HT-29 (cell line): ENCODE results near the gene NUDT8. TPM values are rescaled to one million over a fixed set of nuclear protein-coding genes. Genes with fewer than 3 reads are reported as not detected.

Experiments used
- DNase-seq: peaks from one replicate; pipeline ENCODE4 v3.0.0-alpha.2; 2015; ENCODE audit warnings: low spot score
- total RNA-seq: library from RNA; depleted of rRNA; stranded (reverse); fragments of >200 nt; shearing (Covaris generic); gene quantifications from 2 replicates; pipeline ENCODE4 v1.2.3, GENCODE V29; 2014; rRNA removed

Gene NUDT8
- total RNA-seq = 60.0 and 72.9 TPM in 2 replicates

GRCh38 chr11:67629386-67630227 lies at the start of gene NUDT8:
NUDT8 (minus strand) TSS chr11:67629937; CDS start chr11:67629911, 26 bp downstream.
- peak; percentile 91 for DNase-seq

- DNase-seq = no peak
Observed at GRCh38 chr11:67675058-67675747, 45.5 kb upstream of the NUDT8 start.

- peak; percentile 94 for DNase-seq
Observed at GRCh38 chr11:67674442-67674871, 44.7 kb upstream of the NUDT8 start, which contains the start of gene ALDH3B2. ALDH3B2 (minus strand) TSS chr11:67674623; CDS start chr11:67666935, 7,688 bp downstream.

GRCh38 chr11:67673902-67674301 lies 44.2 kb upstream of the NUDT8 start:
- no peak for DNase-seq

- no peak for DNase-seq
Observed at GRCh38 chr11:67673358-67673757, 43.6 kb upstream of the NUDT8 start.

GRCh38 chr11:67671211-67671520 lies 41.4 kb upstream of the NUDT8 start:
- no peak for DNase-seq

GRCh38 chr11:67670316-67671210 lies 40.8 kb upstream of the NUDT8 start:
- DNase-seq = no peak

GRCh38 chr11:67668192-67668551 lies 38.4 kb upstream of the NUDT8 start:
- no peak for DNase-seq

- no peak for DNase-seq
Observed at GRCh38 chr11:67667490-67668191, 37.9 kb upstream of the NUDT8 start.

- DNase-seq = no peak
Observed at GRCh38 chr11:67666676-67667489, 37.1 kb upstream of the NUDT8 start.

GRCh38 chr11:67666303-67666645 lies 36.5 kb upstream of the NUDT8 start:
- no peak for DNase-seq

GRCh38 chr11:67665541-67666302 lies 36.0 kb upstream of the NUDT8 start:
- peak; percentile 75 for DNase-seq

GRCh38 chr11:67664696-67665540 lies 35.2 kb upstream of the NUDT8 start:
- no peak for DNase-seq

- DNase-seq = no peak
Observed at GRCh38 chr11:67664213-67664585, 34.5 kb upstream of the NUDT8 start.

GRCh38 chr11:67663532-67664212 lies 33.9 kb upstream of the NUDT8 start:
- DNase-seq = no peak

- DNase-seq = no peak
Observed at GRCh38 chr11:67662835-67663531, 33.2 kb upstream of the NUDT8 start.

- DNase-seq = no peak
Observed at GRCh38 chr11:67662142-67662834, 32.6 kb upstream of the NUDT8 start.
